Right hindlimb (tissue), 1 donor: ENCODE data around the gene MAN1C1.

Source experiments
- DNase-seq: peaks from one replicate; pipeline ENCODE4 v3.0.0-alpha.2; 2018

The MAN1C1 gene

GRCh38 chr1:25744636-25745425 is 128.2 kb downstream of the MAN1C1 start:
- DNase-seq: no peak

DNA sequence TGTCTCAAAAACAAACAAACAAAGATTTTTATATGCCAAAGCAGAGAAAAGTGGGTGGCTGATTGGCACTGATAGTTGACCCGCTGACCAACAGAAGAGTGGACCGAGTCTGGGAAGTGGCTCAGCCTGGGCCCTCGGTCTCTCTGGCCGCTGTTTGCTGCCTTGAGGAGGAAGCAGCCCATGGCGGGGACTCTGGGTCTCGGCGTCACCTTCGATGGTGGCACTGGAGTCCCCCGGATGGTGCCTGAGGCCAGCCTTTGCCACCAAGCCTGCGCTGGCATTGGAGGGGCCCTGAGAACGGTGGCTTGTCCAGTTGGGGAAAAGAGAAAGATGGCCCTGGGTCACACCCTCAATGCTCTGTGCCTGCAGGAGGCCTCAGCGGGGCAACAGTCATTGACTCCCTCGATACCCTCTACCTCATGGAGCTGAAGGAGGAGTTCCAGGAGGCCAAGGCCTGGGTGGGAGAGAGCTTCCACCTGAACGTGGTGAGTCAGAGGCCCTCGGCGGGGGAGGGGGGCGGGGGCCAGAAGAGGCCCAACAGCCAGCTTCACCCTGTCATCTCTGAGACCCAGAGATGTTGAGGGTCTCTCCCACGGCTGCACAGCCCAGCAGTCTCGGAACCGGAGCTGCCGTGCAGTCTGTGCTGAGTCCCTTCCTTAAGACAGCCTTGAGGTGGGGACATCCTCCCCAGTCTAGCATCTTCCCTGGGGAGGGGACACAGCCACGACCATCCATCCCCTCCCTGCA is 129.9 kb downstream of the MAN1C1 start:
- DNase-seq: no peak

DNA sequence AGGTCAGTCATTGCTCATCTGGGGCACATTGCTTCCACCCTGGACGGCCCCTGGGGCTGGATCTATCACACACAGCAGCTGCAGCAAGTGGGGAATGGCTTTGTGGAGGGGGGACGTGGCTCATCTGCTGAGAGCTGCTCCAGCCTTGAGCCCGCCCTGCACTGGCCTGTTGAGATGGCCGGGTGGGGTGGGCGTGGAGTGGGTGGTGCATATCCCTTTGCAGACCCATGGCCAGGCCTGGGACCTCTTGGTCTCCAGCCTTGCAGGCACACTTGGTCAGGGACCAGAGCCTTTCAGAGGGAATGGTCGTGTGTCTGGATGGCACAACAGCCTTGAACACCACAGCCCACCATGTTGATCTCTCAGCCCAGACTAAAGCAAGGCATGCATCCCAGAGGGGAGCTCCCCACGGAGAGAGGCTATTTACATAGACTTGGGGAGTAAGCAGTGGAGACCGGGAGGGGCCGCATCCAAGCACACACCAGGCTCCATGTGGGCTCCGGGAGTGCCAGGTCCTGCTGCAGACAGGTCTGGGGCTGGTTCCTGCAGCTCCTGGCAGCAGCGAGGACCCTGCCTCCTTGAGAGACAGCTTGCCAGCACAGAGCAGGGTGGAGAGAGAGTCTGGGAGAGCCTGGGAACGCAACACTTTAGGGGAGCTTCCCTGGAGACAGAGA is 130.6 kb downstream of the MAN1C1 start:
- DNase-seq: no peak

DNA sequence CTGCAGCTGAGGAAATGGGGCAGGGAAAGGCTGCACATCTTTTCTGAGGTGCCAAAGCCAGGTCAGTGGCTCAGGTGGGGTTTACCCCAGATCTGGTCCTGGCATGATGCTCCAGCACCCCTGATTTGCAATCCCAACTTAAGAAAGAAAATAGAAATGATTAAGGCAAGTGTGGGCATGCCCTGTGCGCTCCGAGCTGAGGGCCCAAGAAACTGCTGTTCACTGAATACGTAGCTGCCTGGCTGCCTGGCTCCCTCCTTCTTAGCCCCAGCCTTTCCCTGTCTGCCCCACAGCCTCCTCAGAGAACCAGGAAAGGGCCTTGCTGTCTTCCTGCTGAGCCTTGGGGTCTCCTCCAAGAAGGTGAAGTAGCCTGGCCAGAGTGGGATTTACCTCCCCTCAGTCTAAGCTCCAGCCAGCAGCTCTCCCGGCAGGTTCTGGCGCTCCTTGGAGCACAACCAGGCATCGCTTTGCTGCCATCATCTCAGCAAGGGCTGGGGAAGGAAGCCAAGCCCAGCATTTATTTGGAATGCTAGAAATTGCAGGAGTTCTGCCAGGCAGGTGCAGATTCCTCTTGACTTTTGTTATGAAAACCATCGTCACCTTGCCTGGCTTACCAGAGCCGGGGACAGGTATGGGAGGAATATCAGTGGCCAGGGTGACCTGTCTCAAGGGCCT is 132.1 kb downstream of the MAN1C1 start:
- DNase-seq: no peak

DNA sequence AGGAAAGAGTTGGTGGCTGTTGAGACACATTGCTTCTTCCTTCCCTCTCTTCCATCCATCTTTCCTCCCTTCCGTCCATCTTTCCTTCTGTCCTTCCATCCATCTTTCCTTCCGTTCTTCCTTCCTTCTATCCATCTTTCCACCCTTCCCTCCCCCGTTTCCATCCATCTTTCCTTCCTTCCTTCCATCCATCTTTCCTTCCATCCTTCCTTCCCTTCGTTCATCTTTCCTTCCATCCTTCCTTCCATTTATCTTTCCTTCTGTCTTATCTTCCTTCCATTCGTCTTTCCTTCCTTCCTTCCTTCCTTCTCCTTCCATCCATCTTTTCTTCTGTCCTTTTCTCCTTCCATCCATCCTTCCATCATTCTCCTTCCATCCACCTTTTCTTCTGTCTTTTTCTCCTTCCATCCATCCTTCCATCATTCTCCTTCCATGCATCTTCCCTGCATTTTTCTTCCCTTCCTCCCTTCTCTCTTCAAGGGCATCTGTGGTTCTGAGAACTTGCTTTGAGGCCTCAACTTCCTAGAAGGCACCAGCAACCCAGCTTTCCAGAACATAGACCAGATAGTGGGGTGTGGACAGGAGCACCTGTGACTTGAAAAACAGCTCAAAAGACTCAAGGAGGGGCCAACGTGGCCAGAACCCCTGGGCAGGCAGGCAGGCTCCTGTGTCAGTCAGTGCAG is 134.5 kb downstream of the MAN1C1 start:
- no peak for DNase-seq

DNA sequence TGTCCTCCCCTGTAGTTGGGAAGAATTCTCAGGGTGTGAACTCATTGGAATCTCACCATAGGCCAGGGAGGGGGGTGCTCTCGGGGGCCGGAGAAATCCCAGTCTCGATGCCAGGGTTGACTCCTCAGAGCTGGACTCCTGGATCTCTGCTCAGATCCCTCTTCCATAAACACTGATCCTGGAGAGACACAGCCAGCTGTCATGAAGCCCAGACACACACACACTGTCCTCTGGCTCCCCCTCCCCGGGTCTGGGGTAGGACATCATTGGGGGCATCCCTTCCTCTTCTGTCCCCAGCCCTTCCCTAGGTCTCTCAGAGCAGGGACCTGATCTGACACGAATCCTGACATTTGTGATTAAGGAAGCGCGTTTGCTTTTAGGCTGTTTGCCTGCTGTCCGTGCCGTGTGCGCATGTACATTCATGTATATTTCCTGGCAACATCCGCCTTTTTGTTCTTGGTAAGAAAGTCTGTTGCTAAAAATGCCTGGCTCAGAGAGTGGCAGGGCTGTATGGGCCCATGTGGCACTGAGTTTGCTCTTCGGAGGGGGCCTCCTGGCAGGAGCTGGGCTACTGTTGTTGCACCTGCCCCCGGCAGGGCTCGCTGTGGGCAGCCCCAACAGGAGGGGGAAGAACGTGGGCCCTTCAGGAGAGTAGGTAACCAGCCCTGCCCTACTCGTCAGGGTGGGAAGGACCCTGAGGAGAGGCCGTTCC is 138.0 kb downstream of the MAN1C1 start:
- peak; percentile 71 for DNase-seq

- no peak for DNase-seq
Observed at GRCh38 chr1:25755475-25756125, 139.0 kb downstream of the MAN1C1 start.

- DNase-seq: no peak
Observed at GRCh38 chr1:25756215-25756614, 139.6 kb downstream of the MAN1C1 start.

DNA sequence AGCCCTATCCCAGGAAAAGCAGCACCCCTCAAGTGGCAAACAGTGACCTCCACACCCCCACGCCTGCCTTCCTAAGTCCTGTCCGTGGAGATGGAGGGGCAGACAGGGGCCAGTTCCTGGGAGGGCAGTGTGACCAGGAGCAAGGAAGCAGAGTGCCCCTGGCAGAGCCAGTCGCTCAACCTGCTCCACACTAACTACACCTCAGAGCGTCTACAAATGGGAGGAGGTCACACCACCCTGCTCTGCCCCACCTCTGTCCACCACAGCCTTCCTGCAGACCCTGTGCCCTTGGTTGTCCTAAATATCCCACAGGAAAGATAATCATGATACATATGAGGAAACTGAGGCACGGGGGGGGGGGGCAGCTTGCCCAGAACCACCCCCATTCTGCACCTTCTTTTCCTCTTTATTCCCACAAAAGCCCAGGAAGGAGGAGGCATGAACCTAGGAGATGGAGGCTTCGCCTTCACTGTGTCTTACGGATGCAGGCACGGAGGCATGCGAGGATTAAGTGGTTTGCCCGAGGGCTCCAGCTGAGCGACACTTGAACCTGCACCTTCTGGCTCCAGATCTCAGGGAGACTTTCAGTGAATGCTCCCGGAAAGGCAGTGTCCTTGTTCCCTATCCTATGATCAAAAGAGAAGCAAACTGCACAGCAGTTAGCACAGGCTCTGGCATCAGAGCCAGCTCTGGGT is 140.7 kb downstream of the MAN1C1 start:
- DNase-seq: no peak

- no peak for DNase-seq
Observed at GRCh38 chr1:25757846-25758185, 141.2 kb downstream of the MAN1C1 start.

GRCh38 chr1:25758466-25759070 is 142.0 kb downstream of the MAN1C1 start:
- DNase-seq: no peak

DNA sequence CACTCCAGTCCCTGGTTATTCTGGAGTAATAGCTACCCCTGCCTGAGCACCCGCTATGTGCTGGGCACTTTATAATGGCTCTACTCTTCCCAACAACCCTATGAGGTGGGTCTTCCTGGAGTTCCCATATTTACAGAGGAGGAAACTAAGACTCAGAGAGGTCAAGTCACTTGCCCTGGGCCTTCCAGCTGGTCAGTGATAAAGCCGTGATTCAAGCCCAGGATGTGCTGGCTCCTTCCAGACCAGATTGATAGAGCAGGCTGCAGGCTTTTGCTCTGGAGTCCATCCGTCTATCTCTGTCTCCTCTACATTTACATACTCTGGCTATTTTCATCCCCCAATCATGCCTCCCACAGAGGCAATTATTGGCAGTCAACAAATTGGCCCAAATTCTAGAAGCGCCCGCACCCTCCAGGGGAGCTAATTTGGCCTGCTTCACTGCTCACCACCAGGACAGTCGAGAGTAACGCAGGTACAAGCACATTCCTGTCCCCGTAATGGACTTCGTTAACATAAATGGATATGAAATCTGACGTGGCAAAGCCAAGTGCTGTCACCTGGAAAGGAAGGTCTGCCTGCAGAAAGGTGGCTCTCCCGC is 143.6 kb downstream of the MAN1C1 start:
- no peak for DNase-seq

DNA sequence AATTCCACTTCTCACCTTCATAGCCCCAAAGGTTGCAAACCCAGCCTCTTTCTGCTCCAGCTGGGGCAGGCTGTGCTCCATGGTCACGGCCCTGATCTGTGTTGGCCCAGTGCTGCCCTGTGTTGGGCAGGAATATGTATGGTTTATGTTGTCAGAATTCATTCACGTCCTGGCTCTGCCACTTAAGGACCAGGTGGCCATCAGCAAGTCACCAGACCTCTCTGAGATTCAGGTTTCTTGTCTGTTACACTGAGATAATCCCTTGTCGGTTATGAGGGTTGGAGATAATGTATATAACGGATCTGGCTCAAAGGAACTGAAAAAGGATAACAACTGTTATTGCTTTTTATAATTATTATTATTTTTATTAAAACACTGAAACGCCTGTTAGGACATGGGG is 144.3 kb downstream of the MAN1C1 start:
- DNase-seq: no peak

DNA sequence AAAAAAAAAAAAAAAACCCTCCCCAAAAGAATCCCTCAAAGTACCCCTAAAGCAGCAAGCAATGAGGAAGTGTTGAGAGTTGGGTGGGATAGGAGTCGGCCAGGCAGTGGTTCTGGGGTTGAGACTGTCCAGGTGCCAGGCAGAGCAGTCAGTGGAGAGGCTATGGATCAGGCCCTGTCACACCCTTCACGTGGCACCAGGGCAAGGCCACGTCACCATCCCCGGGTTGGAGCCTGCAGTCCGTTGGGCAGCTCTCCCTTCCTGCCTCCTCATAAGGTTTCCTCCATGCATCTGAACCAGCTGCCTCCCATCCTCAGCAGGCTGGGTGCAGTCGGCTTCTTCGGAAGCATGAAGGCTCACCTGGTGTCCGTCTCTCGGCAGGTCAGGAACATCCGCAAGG is 146.9 kb downstream of the MAN1C1 start:
- DNase-seq: no peak

- no peak for DNase-seq
Observed at GRCh38 chr1:25765136-25765922, 148.7 kb downstream of the MAN1C1 start.

- DNase-seq: peak; percentile 41
Observed at GRCh38 chr1:25765923-25766589, 149.5 kb downstream of the MAN1C1 start.

DNA sequence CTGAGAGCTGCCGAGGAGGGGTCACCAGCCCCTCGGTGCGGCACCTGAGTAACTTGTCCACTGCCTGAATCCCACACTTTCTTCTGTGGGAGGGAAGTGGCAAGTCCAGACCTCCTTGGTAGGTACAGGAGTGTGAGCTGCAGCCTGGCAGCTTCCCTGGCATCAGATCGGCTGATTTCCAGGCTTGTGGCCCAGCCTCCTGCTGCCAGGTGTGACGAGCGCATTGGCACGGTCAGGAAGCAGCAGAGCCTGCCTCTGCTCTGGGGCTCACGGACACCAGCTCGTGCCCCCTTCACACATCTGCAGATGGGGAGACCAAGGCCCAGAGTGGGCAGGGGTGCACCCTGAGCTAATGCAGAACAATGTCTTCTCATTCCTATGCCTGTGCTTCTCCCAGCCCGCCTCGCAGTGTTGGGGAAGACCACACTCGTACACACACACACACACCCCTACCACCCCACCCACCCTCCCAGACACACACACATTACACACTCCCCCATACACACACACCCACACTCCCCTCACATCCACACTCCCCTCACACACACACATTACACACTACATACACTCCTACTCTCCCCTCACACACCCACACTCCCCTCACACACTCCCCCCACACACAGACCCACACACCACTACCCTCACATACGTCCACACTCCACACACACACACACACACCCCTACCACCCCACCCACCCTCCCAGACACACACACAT is 150.3 kb downstream of the MAN1C1 start:
- DNase-seq: no peak

- no peak for DNase-seq
Observed at GRCh38 chr1:25767437-25767770, 150.8 kb downstream of the MAN1C1 start.
